ENCODE data around the gene MYLK2. TPM values are rescaled to one million over a fixed set of nuclear protein-coding genes. Genes with fewer than 3 reads are reported as not detected.

Gene MYLK2
- total RNA-seq, 1 experiment from 2014 or later, result 0.74 TPM

GRCh38 chr20:31875671-31876070 lies 56.5 kb downstream of the MYLK2 start:
- no peaks in the 10 kb centered on the region for H3K9me3 Mint-ChIP-seq
- H2BK15ac ChIP-seq (ENCODE audit: low read depth, low read length), result no peak overlapping the region

More at GRCh38 chr20:31875671-31876070, 56.5 kb downstream of the MYLK2 start:
- no peak overlapping the region for H3T11ph ChIP-seq (ENCODE audit: low read length)
- no peaks in the 10 kb centered on the region for H4K20me1 ChIP-seq (ENCODE audit: control insufficient read depth, insufficient read depth, insufficient read length)
- no peak overlapping the region for H4K91ac ChIP-seq (ENCODE audit: insufficient read length, low read depth, low read length)
- Mint-ChIP-seq H3K36me3 (ENCODE audit: insufficient read depth in 1 of 3, low read depth in 3 of 3) (no peaks in the 10 kb centered on the region), H3K27me3 (ENCODE audit: low read depth) (peaks cover 35% of the 10 kb centered on the region), H3K27ac (no peak overlapping the region), H3K4me1 (peaks cover 6 to 11% of the 10 kb centered on the region in 2 experiments), H3K4me3 (no peak overlapping the region)
- H3K79me2 ChIP-seq (ENCODE audit: insufficient read depth, low read length), result no peaks in the 10 kb centered on the region
- H3K79me1 ChIP-seq (ENCODE audit: insufficient read depth, low read depth, low read length, poor library complexity, severe bottlenecking), result no peaks in the 10 kb centered on the region
- H2BK5ac ChIP-seq (ENCODE audit: insufficient read length, low read length), result no peak overlapping the region
- H2AK5ac ChIP-seq (ENCODE audit: insufficient read length, low read length), result no peak overlapping the region
- H4K8ac ChIP-seq (replicated peaks; ENCODE audit: insufficient read length, low read depth, low read length), result no peak overlapping the region
- H3K4me2 ChIP-seq (ENCODE audit: insufficient read depth, insufficient read length, low read length), result no peak overlapping the region
- H3K56ac ChIP-seq (ENCODE audit: insufficient read length, low read depth, low read length), result no peak overlapping the region
- H2AFZ ChIP-seq (ENCODE audit: low read length), result no peak overlapping the region
- H3K4me1 ChIP-seq (ENCODE audit: insufficient read depth, low read length), result no peaks in the 10 kb centered on the region
- H3K4ac ChIP-seq (ENCODE audit: low read depth, low read length), result no peak overlapping the region
- H4K5ac ChIP-seq (ENCODE audit: insufficient read length, low read depth, low read length), result no peak overlapping the region
- no peak for DNase-seq
- no peak overlapping the region for H3K23ac ChIP-seq (ENCODE audit: insufficient read length, low read depth, low read length)
- TF ChIP-seq CTCF (conservative IDR thresholded peaks at IDR 0.05), result no peak
- H2BK12ac ChIP-seq (ENCODE audit: insufficient read length, low read depth, low read length), result no peak overlapping the region
- H3K9ac ChIP-seq (ENCODE audit: extremely low read depth, insufficient read length, low read length), result no peak overlapping the region
- H3K27me3 ChIP-seq (ENCODE audit: insufficient read depth, low read length), result peaks cover 5% of the 10 kb centered on the region; the same call in 1 of the 2 replicates
- no peak overlapping the region for H2BK120ac ChIP-seq (ENCODE audit: low read depth, low read length, poor library complexity, severe bottlenecking)
- no CpG with 5 or more reads among the region's 2 CpGs for WGBS (ENCODE audit: extremely low coverage, insufficient read length, low lambda C conversion rate)
- no peak overlapping the region for H2BK20ac ChIP-seq (ENCODE audit: low read depth, low read length, poor library complexity, severe bottlenecking)
- H3K9me3 ChIP-seq (ENCODE audit: control insufficient read depth, low read depth, low read length), result no peaks in the 10 kb centered on the region
- H3K14ac ChIP-seq (ENCODE audit: insufficient read depth, low read length), result no peak overlapping the region
- no peak overlapping the region for H3K27ac ChIP-seq (ENCODE audit: insufficient read length, low read depth, low read length)
- peaks cover 8% of the 10 kb centered on the region for H3K23me2 ChIP-seq (ENCODE audit: insufficient read length, low read depth, low read length, poor library complexity, severe bottlenecking)
- no peak overlapping the region for H3K18ac ChIP-seq (ENCODE audit: insufficient read length, low read depth, low read length)

All from H9 (cell line).